Neural progenitor cell (in vitro differentiated cells): Measurements from ENCODE around the gene CASP10.

Experiments used
- EZH2 ChIP-seq: fragments of 200-600 bp; sonication (generic); IDR thresholded peaks from 2 replicates; pipeline ENCODE4 v1.6.1; 2017; ENCODE audit warnings: antibody characterized with exemption, mild to moderate bottlenecking, moderate library complexity
- EZH2phosphoT487 ChIP-seq: fragments of 200-600 bp; sonication (generic); IDR thresholded peaks from 2 replicates; pipeline ENCODE4 v1.6.1; 2017; ENCODE audit warnings: antibody characterized with exemption
- TF ChIP-seq, protein P1 (sequence below): fragments of 200-600 bp; sonication (generic); IDR thresholded peaks from 2 replicates; pipeline ENCODE4 v1.5.1; 2017; ENCODE audit warnings: antibody characterized with exemption, mild to moderate bottlenecking

DNA sequence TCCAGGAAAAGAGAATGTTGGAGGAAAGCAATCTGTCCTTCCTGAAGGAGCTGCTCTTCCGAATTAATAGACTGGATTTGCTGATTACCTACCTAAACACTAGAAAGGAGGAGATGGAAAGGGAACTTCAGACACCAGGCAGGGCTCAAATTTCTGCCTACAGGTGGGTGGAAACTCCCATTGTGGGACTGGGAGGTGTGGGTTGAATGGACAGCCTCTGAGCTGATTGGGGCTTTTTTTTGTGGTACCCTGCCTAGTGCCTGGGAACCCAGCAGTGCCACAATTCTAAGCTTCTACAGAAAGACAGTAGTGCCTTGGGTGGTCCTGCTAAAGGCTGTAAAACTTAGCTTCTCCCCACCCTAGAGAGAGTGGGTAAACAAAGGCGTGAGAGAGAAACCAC lies 83.7 kb downstream of the CASP10 start:
- TF ChIP-seq, protein P1, sequence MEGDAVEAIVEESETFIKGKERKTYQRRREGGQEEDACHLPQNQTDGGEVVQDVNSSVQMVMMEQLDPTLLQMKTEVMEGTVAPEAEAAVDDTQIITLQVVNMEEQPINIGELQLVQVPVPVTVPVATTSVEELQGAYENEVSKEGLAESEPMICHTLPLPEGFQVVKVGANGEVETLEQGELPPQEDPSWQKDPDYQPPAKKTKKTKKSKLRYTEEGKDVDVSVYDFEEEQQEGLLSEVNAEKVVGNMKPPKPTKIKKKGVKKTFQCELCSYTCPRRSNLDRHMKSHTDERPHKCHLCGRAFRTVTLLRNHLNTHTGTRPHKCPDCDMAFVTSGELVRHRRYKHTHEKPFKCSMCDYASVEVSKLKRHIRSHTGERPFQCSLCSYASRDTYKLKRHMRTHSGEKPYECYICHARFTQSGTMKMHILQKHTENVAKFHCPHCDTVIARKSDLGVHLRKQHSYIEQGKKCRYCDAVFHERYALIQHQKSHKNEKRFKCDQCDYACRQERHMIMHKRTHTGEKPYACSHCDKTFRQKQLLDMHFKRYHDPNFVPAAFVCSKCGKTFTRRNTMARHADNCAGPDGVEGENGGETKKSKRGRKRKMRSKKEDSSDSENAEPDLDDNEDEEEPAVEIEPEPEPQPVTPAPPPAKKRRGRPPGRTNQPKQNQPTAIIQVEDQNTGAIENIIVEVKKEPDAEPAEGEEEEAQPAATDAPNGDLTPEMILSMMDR: no peak
- TF ChIP-seq EZH2 (no peak), EZH2phosphoT487 (no peak)
